ENCODE data around the gene SFT2D3.

Gene SFT2D3

GRCh38 chr2:127678531-127678930, 22.8 kb upstream of the SFT2D3 start:
- Histone ChIP-seq H3K4me1 (ENCODE audit: control insufficient read depth, insufficient read depth, low read length) (no peaks in the 10 kb centered on the region), H3K4me3 (ENCODE audit: low read depth, low read length) (no peak overlapping the region), H3K9me3 (ENCODE audit: control insufficient read depth, insufficient read depth, low read length) (no peaks in the 10 kb centered on the region), H3K9ac (ENCODE audit: low read depth, low read length) (no peak overlapping the region), H3K27me3 (ENCODE audit: control insufficient read depth, insufficient read depth, low read length) (peaks cover 37% of the 10 kb centered on the region), H3K36me3 (ENCODE audit: control insufficient read depth, insufficient read depth, low read length) (no peaks in the 10 kb centered on the region)

GRCh38 chr2:127678991-127679390, 22.3 kb upstream of the SFT2D3 start:
- Histone ChIP-seq H3K9ac (ENCODE audit: low read depth, low read length) (no peak overlapping the region), H3K36me3 (ENCODE audit: control insufficient read depth, insufficient read depth, low read length) (no peaks in the 10 kb centered on the region), H3K4me3 (ENCODE audit: low read depth, low read length) (no peak overlapping the region), H3K4me1 (ENCODE audit: control insufficient read depth, insufficient read depth, low read length) (no peaks in the 10 kb centered on the region), H3K27me3 (ENCODE audit: control insufficient read depth, insufficient read depth, low read length) (peaks cover 33% of the 10 kb centered on the region), H3K9me3 (ENCODE audit: control insufficient read depth, insufficient read depth, low read length) (no peaks in the 10 kb centered on the region)

GRCh38 chr2:127679680-127680361, 21.5 kb upstream of the SFT2D3 start:
- no peaks in the 10 kb centered on the region for H3K4me1 ChIP-seq (ENCODE audit: control insufficient read depth, insufficient read depth, low read length)
- H3K4me3 ChIP-seq (ENCODE audit: low read depth, low read length), result no peak overlapping the region
- H3K27me3 ChIP-seq (ENCODE audit: control insufficient read depth, insufficient read depth, low read length), result peaks cover 26% of the 10 kb centered on the region
- H3K36me3 ChIP-seq (ENCODE audit: control insufficient read depth, insufficient read depth, low read length), result no peaks in the 10 kb centered on the region
- H3K9ac ChIP-seq (ENCODE audit: low read depth, low read length), result no peak overlapping the region
- H3K9me3 ChIP-seq (ENCODE audit: control insufficient read depth, insufficient read depth, low read length), result no peaks in the 10 kb centered on the region

GRCh38 chr2:127680706-127681287, 20.5 kb upstream of the SFT2D3 start:
- Histone ChIP-seq H3K9me3 (ENCODE audit: control insufficient read depth, insufficient read depth, low read length) (no peaks in the 10 kb centered on the region), H3K4me1 (ENCODE audit: control insufficient read depth, insufficient read depth, low read length) (no peaks in the 10 kb centered on the region), H3K27me3 (ENCODE audit: control insufficient read depth, insufficient read depth, low read length) (peaks cover 23% of the 10 kb centered on the region), H3K9ac (ENCODE audit: low read depth, low read length) (no peak overlapping the region), H3K36me3 (ENCODE audit: control insufficient read depth, insufficient read depth, low read length) (no peaks in the 10 kb centered on the region), H3K4me3 (ENCODE audit: low read depth, low read length) (no peak overlapping the region)

- no peaks in the 10 kb centered on the region for H3K4me1 ChIP-seq (ENCODE audit: control insufficient read depth, insufficient read depth, low read length)
- H3K9ac ChIP-seq (ENCODE audit: low read depth, low read length), result no peak overlapping the region
- no peaks in the 10 kb centered on the region for H3K9me3 ChIP-seq (ENCODE audit: control insufficient read depth, insufficient read depth, low read length)
- H3K36me3 ChIP-seq (ENCODE audit: control insufficient read depth, insufficient read depth, low read length), result no peaks in the 10 kb centered on the region
- H3K27me3 ChIP-seq (ENCODE audit: control insufficient read depth, insufficient read depth, low read length), result peaks cover 18% of the 10 kb centered on the region
- no peak overlapping the region for H3K4me3 ChIP-seq (ENCODE audit: low read depth, low read length)
Measured at GRCh38 chr2:127681288-127681804, 20.0 kb upstream of the SFT2D3 start.

- H3K9me3 ChIP-seq (ENCODE audit: control insufficient read depth, insufficient read depth, low read length), result no peaks in the 10 kb centered on the region
- H3K9ac ChIP-seq (ENCODE audit: low read depth, low read length), result no peak overlapping the region
- H3K4me3 ChIP-seq (ENCODE audit: low read depth, low read length), result no peak overlapping the region
- H3K27me3 ChIP-seq (ENCODE audit: control insufficient read depth, insufficient read depth, low read length), result peaks cover 9% of the 10 kb centered on the region
- no peaks in the 10 kb centered on the region for H3K36me3 ChIP-seq (ENCODE audit: control insufficient read depth, insufficient read depth, low read length)
- H3K4me1 ChIP-seq (ENCODE audit: control insufficient read depth, insufficient read depth, low read length), result no peaks in the 10 kb centered on the region
Measured at GRCh38 chr2:127681976-127682857, 19.1 kb upstream of the SFT2D3 start.

- Histone ChIP-seq H3K27me3 (ENCODE audit: control insufficient read depth, insufficient read depth, low read length) (peaks cover 2% of the 10 kb centered on the region), H3K36me3 (ENCODE audit: control insufficient read depth, insufficient read depth, low read length) (no peaks in the 10 kb centered on the region), H3K9me3 (ENCODE audit: control insufficient read depth, insufficient read depth, low read length) (no peaks in the 10 kb centered on the region), H3K4me3 (ENCODE audit: low read depth, low read length) (no peak overlapping the region), H3K9ac (ENCODE audit: low read depth, low read length) (no peak overlapping the region), H3K4me1 (ENCODE audit: control insufficient read depth, insufficient read depth, low read length) (no peaks in the 10 kb centered on the region)
Measured at GRCh38 chr2:127683056-127683455, 18.2 kb upstream of the SFT2D3 start.

GRCh38 chr2:127683757-127684156, 17.5 kb upstream of the SFT2D3 start:
- Histone ChIP-seq H3K4me3 (ENCODE audit: low read depth, low read length) (no peak overlapping the region), H3K36me3 (ENCODE audit: control insufficient read depth, insufficient read depth, low read length) (no peaks in the 10 kb centered on the region), H3K27me3 (ENCODE audit: control insufficient read depth, insufficient read depth, low read length) (peaks cover 2% of the 10 kb centered on the region), H3K4me1 (ENCODE audit: control insufficient read depth, insufficient read depth, low read length) (no peaks in the 10 kb centered on the region), H3K9ac (ENCODE audit: low read depth, low read length) (no peak overlapping the region), H3K9me3 (ENCODE audit: control insufficient read depth, insufficient read depth, low read length) (no peaks in the 10 kb centered on the region)

GRCh38 chr2:127685410-127686080, 15.8 kb upstream of the SFT2D3 start:
- Histone ChIP-seq H3K4me1 (ENCODE audit: control insufficient read depth, insufficient read depth, low read length) (no peaks in the 10 kb centered on the region), H3K27me3 (ENCODE audit: control insufficient read depth, insufficient read depth, low read length) (no peaks in the 10 kb centered on the region), H3K4me3 (ENCODE audit: low read depth, low read length) (no peak overlapping the region), H3K9me3 (ENCODE audit: control insufficient read depth, insufficient read depth, low read length) (peaks cover 6% of the 10 kb centered on the region), H3K9ac (ENCODE audit: low read depth, low read length) (no peak overlapping the region), H3K36me3 (ENCODE audit: control insufficient read depth, insufficient read depth, low read length) (no peaks in the 10 kb centered on the region)

GRCh38 chr2:127688405-127688804, 12.9 kb upstream of the SFT2D3 start:
- Histone ChIP-seq H3K4me1 (ENCODE audit: control insufficient read depth, insufficient read depth, low read length) (no peaks in the 10 kb centered on the region), H3K9ac (ENCODE audit: low read depth, low read length) (no peak overlapping the region), H3K9me3 (ENCODE audit: control insufficient read depth, insufficient read depth, low read length) (peaks cover 8% of the 10 kb centered on the region), H3K4me3 (ENCODE audit: low read depth, low read length) (no peak overlapping the region), H3K27me3 (ENCODE audit: control insufficient read depth, insufficient read depth, low read length) (no peaks in the 10 kb centered on the region), H3K36me3 (ENCODE audit: control insufficient read depth, insufficient read depth, low read length) (no peaks in the 10 kb centered on the region)

- H3K9me3 ChIP-seq (ENCODE audit: control insufficient read depth, insufficient read depth, low read length), result peaks cover 8% of the 10 kb centered on the region
- H3K4me3 ChIP-seq (ENCODE audit: low read depth, low read length), result no peak overlapping the region
- no peaks in the 10 kb centered on the region for H3K27me3 ChIP-seq (ENCODE audit: control insufficient read depth, insufficient read depth, low read length)
- no peaks in the 10 kb centered on the region for H3K36me3 ChIP-seq (ENCODE audit: control insufficient read depth, insufficient read depth, low read length)
- no peaks in the 10 kb centered on the region for H3K4me1 ChIP-seq (ENCODE audit: control insufficient read depth, insufficient read depth, low read length)
- no peak overlapping the region for H3K9ac ChIP-seq (ENCODE audit: low read depth, low read length)
Measured at GRCh38 chr2:127690696-127691095, 10.6 kb upstream of the SFT2D3 start.

Measured in iPS-15b (cell line).